ENCODE measurements around the gene DOLPP1. TPM values are rescaled to one million over a fixed set of nuclear protein-coding genes. Genes with fewer than 3 reads are reported as not detected.
A peak's percentile ranks its signal among the peaks of the same experiment; 100 is the strongest.

Gene DOLPP1
- total RNA-seq = 10 to 100 TPM in 2 of 7 donors, 1 to 10 TPM in 5; 6.0 to 10.1 (median 9.0) TPM
- 1 to 10 TPM; 4.8 to 8.0 (median 5.1) TPM for polyA plus RNA-seq
- long read RNA-seq, donor 1, partial matches to known transcripts = 0 of 3 reads
- long read RNA-seq, donor 1, other reads (novel, unspliced or antisense) = 0 of 3 reads
- long read RNA-seq, donor 2, partial matches to known transcripts = 0 of 5 reads
- long read RNA-seq, donor 2, other reads (novel, unspliced or antisense) = 0 of 5 reads

GRCh38 chr9:129080601-129081387 is at the start of gene DOLPP1:
Gene DOLPP1 (plus strand): TSS chr9:129081111. CDS start chr9:129081132, 21 bp downstream.
- H3K4me3 ChIP-seq = peak within 1 kb of the TSS; percentile 72 to 100 (median 91)
- H3K27ac ChIP-seq = peak within 1 kb of the TSS; percentile 75 to 95 (median 90)
- no peaks in the 10 kb centered on the region for H3K9me3 ChIP-seq
- H3K36me3 ChIP-seq = peaks cover 0 to 22% (median 12%) of the 10 kb centered on the region in 6 donors
- peak; percentile 97 for DNase-seq
- peaks cover 16 to 45% (median 26%) of the 10 kb centered on the region in 6 donors for H3K4me1 ChIP-seq
- TF ChIP-seq POLR2A (IDR thresholded peaks at IDR 0.05) (no peak), POLR2AphosphoS5 (IDR thresholded peaks at IDR 0.05) (peak; percentile 93 to 95 (median 95)), CTCF (IDR thresholded peaks at IDR 0.05 in 8 of 11, conservative IDR thresholded peaks at IDR 0.05 in 3 of 11) (peak in 2 of 11 experiments; percentile 7 to 55)
- 0 to 1% (median 1%) methylated on average over 47 to 70 of the region's 70 CpGs for WGBS, 5 donors
- no peaks in the 10 kb centered on the region for H3K27me3 ChIP-seq (replicated peaks in 1 of 7)
- intact Hi-C loops (cut with DNase I; ENCODE audit: low total_unique reads) = no loop called here

- Histone ChIP-seq H3K27ac (no peak overlapping the region), H3K9me3 (no peaks in the 10 kb centered on the region), H3K36me3 (no peaks in the 10 kb centered on the region), H3K4me3 (no peak overlapping the region), H3K4me1 (peaks cover 11 to 35% (median 30%) of the 10 kb centered on the region in 6 donors), H3K27me3 (replicated peaks in 1 of 7) (no peaks in the 10 kb centered on the region)
- no peak for DNase-seq
- 68 to 86% (median 78%) methylated on average over 4 of the region's 4 CpGs for WGBS, 5 donors
- TF ChIP-seq POLR2A (IDR thresholded peaks at IDR 0.05) (no peak), POLR2AphosphoS5 (IDR thresholded peaks at IDR 0.05) (no peak), CTCF (IDR thresholded peaks at IDR 0.05 in 8 of 11, conservative IDR thresholded peaks at IDR 0.05 in 3 of 11) (no peak)
- intact Hi-C loops (cut with DNase I; ENCODE audit: low total_unique reads) = no loop called here
These were observed 49.4 kb upstream of the DOLPP1 start for GRCh38 chr9:129031514-129031913.

GRCh38 chr9:129032541-129033159 is 48.3 kb upstream of the DOLPP1 start:
- Histone ChIP-seq H3K27me3 (replicated peaks in 1 of 7) (no peaks in the 10 kb centered on the region), H3K4me3 (no peak overlapping the region), H3K36me3 (no peaks in the 10 kb centered on the region), H3K4me1 (peaks cover 6 to 33% (median 27%) of the 10 kb centered on the region in 6 donors), H3K9me3 (no peaks in the 10 kb centered on the region), H3K27ac (no peak overlapping the region)
- 83 to 95% (median 87%) methylated on average over 10 to 12 of the region's 12 CpGs for WGBS, 5 donors
- no peak for DNase-seq
- intact Hi-C loops (cut with DNase I; ENCODE audit: low total_unique reads) = no loop called here
- TF ChIP-seq POLR2AphosphoS5 (IDR thresholded peaks at IDR 0.05) (no peak), CTCF (IDR thresholded peaks at IDR 0.05 in 8 of 11, conservative IDR thresholded peaks at IDR 0.05 in 3 of 11) (no peak), POLR2A (IDR thresholded peaks at IDR 0.05) (no peak)
